PFSK-1 (cell line): ENCODE data around the gene SPACDR.

Experiments used
- FOXP2 ChIP-seq: optimal IDR thresholded peaks from 2 replicates; pipeline ENCODE3; 2011; ENCODE audit warnings: borderline replicate concordance, control low read depth, inconsistent platforms; ENCODE audit not compliant: insufficient read depth; ENCODE audit errors: extremely low read length, extremely low read depth
- POLR2AphosphoS5 ChIP-seq: IDR thresholded peaks from 2 replicates; pipeline ENCODE4 v1.6.1; 2012; ENCODE audit warnings: low read depth, mild to moderate bottlenecking, control low read depth, low read length, moderate library complexity
- SIN3A ChIP-seq: IDR thresholded peaks from 2 replicates; pipeline ENCODE4 v1.6.1; 2012; ENCODE audit warnings: mild to moderate bottlenecking, low read length, moderate library complexity, borderline replicate concordance; ENCODE audit not compliant: insufficient read depth
- TAF1 ChIP-seq: IDR thresholded peaks from 2 replicates; pipeline ENCODE4 v1.6.1; 2012; ENCODE audit warnings: low read length, control low read depth, borderline replicate concordance; ENCODE audit not compliant: insufficient read depth
- TF ChIP-seq, protein P1 (sequence below), 2 experiments: IDR thresholded peaks; 2 replicates each; pipeline versions ENCODE4 v1.6.1 to v1.8.0; 2011 to 2012; ENCODE audit warnings: low read depth in 2 of 2, low read length in 2 of 2, control low read depth in 1 of 2, inconsistent platforms in 1 of 2, mild to moderate bottlenecking in 1 of 2, moderate library complexity in 1 of 2; ENCODE audit not compliant: insufficient read depth in 1 of 2

Gene SPACDR

DNA sequence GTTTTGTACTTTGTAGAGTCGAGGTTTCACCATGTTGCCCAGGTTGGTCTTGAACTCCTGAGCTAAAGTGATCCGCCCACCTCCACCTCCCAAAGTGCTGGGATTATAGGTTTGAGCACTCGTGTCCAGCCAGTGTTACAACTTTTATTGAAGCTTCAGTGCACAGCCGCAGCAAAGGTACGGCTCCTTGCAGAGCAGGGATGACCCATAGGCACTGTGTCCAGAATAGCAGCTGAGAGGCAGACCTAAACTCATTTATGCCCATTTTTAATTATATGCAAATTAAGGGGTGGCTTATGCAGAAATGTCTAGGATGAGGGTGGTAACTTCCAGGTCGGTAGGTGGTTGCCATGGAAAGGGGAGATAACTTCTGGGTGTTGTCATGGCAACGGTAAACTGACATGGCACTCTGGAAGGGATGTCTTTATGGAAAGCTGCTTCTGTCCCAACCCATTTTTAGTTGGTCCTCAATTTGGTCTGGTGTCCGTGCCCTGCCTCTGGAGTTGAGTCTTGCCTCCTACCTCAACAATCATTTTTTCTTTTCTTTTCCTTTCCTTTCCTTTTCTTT, 42.4 kb upstream of the SPACDR start:
- TF ChIP-seq FOXP2 (no peak), SIN3A (no peak), TAF1 (no peak), POLR2AphosphoS5 (no peak)
- TF ChIP-seq, protein P1, sequence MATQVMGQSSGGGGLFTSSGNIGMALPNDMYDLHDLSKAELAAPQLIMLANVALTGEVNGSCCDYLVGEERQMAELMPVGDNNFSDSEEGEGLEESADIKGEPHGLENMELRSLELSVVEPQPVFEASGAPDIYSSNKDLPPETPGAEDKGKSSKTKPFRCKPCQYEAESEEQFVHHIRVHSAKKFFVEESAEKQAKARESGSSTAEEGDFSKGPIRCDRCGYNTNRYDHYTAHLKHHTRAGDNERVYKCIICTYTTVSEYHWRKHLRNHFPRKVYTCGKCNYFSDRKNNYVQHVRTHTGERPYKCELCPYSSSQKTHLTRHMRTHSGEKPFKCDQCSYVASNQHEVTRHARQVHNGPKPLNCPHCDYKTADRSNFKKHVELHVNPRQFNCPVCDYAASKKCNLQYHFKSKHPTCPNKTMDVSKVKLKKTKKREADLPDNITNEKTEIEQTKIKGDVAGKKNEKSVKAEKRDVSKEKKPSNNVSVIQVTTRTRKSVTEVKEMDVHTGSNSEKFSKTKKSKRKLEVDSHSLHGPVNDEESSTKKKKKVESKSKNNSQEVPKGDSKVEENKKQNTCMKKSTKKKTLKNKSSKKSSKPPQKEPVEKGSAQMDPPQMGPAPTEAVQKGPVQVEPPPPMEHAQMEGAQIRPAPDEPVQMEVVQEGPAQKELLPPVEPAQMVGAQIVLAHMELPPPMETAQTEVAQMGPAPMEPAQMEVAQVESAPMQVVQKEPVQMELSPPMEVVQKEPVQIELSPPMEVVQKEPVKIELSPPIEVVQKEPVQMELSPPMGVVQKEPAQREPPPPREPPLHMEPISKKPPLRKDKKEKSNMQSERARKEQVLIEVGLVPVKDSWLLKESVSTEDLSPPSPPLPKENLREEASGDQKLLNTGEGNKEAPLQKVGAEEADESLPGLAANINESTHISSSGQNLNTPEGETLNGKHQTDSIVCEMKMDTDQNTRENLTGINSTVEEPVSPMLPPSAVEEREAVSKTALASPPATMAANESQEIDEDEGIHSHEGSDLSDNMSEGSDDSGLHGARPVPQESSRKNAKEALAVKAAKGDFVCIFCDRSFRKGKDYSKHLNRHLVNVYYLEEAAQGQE (IDR thresholded peaks at IDR 0.05; ENCODE audit: insufficient read depth in 1 of 2, low read depth in 2 of 2, low read length in 2 of 2) = no peak

DNA sequence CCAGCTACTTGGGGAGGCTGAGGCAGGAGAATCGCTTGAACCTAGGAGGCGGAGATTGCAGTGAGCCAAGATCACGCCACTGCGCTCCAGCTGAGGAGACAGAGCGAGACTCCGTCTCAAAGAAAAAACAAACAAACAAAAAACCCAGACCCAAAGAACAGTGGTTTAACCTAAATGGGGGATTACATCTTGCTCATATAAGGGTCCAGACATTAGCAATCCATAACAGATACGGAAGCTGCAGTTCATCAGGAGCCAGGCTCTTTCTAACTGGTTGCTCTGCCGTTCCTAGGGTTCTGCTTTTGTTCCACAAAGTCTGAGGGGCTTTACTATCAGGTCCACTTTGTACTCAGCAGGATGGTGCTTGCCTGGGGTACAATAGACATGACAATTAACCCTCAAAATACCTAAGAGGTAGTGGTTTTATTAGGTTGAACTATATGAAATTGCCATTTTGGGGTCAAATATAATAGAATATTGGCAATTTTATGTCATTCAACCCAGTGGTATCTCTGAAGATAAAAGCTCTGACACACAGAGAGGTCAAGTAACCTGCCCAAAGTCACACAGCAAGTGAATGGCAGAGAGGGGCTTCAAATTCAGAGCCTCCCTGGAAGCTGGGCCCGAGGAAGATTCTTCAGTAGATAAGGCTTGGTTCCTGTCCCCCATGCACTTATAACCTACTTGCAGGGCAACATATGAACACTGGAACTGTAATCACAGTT, 41.0 kb upstream of the SPACDR start:
- TF ChIP-seq FOXP2 (no peak), SIN3A (no peak), TAF1 (no peak), POLR2AphosphoS5 (no peak)
- TF ChIP-seq, protein P1 (IDR thresholded peaks at IDR 0.05; ENCODE audit: insufficient read depth in 1 of 2, low read depth in 2 of 2, low read length in 2 of 2) = no peak

DNA sequence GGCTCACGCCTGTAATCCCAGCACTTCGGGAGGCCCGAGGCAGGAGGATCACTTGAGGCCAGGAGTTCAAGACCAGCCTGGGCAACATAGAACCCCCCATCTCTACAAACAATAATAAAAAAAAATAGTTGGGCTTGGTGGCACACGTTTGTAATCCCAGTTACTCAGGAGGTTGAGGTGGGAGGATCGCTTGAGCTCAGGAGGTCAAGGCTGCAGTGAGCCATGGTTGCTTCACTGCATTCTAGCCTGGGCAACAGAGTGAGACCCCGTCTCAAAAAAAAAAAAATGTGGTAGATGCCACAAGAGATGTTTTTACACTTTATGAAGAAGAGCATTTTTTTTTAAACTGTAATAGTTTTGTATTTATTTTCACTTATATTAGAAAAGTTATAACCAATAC, 32.4 kb upstream of the SPACDR start:
- TF ChIP-seq, protein P1 (IDR thresholded peaks at IDR 0.05; ENCODE audit: insufficient read depth in 1 of 2, low read depth in 2 of 2, low read length in 2 of 2) = no peak

DNA sequence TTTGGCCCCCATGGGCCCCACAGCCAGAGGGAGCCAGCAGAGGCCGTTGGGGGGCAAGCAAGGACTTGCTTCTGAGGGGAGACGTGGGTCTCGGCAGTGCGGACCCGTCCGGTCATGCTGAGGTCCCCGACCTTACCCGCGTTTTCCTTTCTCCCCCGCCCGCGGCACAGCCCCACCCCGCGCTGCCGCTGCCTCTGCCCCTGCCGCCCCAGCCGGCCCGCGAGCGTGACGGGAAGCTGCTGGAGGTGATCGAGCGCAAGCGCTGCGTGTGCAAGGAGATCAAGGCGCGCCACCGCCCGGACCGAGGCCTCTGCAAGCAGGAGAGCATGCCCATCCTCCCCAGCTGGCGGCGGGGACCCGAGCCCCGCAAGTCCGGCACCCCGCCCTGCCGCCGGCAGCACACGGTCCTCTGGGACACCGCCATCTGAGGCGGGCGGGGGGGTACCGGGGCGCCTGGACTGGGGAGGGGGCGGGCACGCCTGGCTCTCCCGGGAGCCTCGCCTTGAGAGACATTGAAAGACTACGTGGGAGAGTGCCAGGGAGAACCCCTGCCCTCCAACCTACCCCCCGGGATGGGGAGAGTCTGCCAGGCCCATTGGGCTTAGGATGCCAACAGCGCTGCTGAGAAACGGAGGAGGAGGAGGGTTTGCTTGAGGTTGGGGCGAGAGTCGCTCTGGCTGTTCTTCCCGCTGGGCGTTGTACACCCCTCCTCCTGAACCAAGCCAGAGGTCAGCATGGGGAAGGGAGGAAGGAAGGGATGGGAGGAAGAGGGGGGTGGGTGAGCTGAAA, 29.6 kb upstream of the SPACDR start:
- TF ChIP-seq TAF1 = no peak

DNA sequence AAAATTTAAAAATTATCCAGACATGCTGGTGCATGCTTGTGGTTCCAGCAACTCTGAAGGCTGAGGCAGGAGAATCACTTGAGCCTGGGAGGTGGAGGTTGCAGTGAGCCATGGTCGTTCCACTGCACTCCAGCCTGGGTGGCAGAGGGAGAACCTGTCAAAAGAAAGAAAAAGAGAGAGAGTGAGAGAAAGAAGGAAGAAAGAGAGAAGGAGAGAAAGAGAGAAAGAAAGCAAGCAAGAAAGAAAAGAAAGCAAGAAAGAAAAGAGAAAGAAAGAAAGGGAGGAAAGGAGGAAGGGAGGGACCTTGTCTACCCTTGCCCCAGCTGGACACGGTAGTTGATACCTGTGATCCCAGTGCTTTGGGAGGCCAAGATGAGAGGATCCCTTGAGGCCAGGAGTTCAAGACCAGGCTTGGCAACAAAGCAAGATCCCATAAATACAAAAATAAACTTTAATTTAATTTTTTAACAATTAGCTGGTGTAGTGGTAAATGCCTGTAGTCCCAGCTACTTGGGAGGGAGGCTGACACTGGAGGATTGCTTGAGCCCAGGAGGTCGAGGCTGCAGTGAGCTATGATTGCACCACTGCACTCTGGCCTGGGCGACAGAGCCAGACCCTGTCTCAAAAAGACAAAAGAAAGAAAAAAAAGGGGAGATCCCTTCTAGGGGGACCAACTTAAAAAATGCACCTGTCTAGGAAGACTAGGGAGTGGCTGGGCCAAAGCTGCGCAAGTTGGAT, 28.8 kb upstream of the SPACDR start:
- TF ChIP-seq SIN3A (no peak), FOXP2 (no peak), TAF1 (no peak), POLR2AphosphoS5 (no peak)
- TF ChIP-seq, protein P1 (IDR thresholded peaks at IDR 0.05; ENCODE audit: insufficient read depth in 1 of 2, low read depth in 2 of 2, low read length in 2 of 2) = no peak
